Coronary artery (tissue), 2 donors: ENCODE results near the gene SLC25A48.

ENCODE experiments used
- DNase-seq: peaks from one replicate; pipeline ENCODE4 v3.0.0-alpha.2; 2017; ENCODE audit warnings: low spot score
- H3K27ac ChIP-seq, 2 donors: fragments of 200-600 bp; sonication (generic); one replicate each; pipeline ENCODE4 v1.5.1; 2016 to 2019
- H3K4me3 ChIP-seq: fragments of 200-600 bp; sonication (generic); 2 replicates; pipeline ENCODE4 v1.5.1; 2016; ENCODE audit warnings: mild to moderate bottlenecking, moderate library complexity
- CTCF ChIP-seq: fragments of 200-600 bp; sonication (generic); IDR thresholded peaks from one replicate; pipeline ENCODE4 v1.5.1; 2019; ENCODE audit warnings: antibody characterized with exemption

Gene SLC25A48

GRCh38 chr5:135887447-135887864 lies 53.0 kb downstream of the SLC25A48 start:
- H3K27ac ChIP-seq, result no peak overlapping the region
- no peak overlapping the region for H3K4me3 ChIP-seq
- no peak for DNase-seq
- peak; percentile 73 for TF ChIP-seq CTCF

GRCh38 chr5:135887881-135888614 lies 53.6 kb downstream of the SLC25A48 start:
- Histone ChIP-seq H3K27ac (no peak overlapping the region), H3K4me3 (no peak overlapping the region)
- TF ChIP-seq CTCF, result no peak
- DNase-seq, result no peak

- H3K4me3 ChIP-seq, result no peak overlapping the region
- no peak overlapping the region for H3K27ac ChIP-seq
- TF ChIP-seq CTCF, result no peak
- DNase-seq, result no peak
These were observed 55.8 kb downstream of the SLC25A48 start for GRCh38 chr5:135890296-135890695.

- Histone ChIP-seq H3K27ac (no peak overlapping the region), H3K4me3 (no peak overlapping the region)
- TF ChIP-seq CTCF, result no peak
- no peak for DNase-seq
These were observed 56.4 kb downstream of the SLC25A48 start for GRCh38 chr5:135890867-135891266.

- no peak for DNase-seq
- Histone ChIP-seq H3K27ac (no peak overlapping the region), H3K4me3 (no peak overlapping the region)
- TF ChIP-seq CTCF, result no peak
These were observed 56.8 kb downstream of the SLC25A48 start for GRCh38 chr5:135891268-135891667.

GRCh38 chr5:135891791-135892190 lies 57.3 kb downstream of the SLC25A48 start:
- no peak for TF ChIP-seq CTCF

GRCh38 chr5:135894276-135894675 lies 59.8 kb downstream of the SLC25A48 start:
- DNase-seq, result no peak
- TF ChIP-seq CTCF, result no peak
- Histone ChIP-seq H3K27ac (no peak overlapping the region), H3K4me3 (no peak overlapping the region)

More at GRCh38 chr5:135891791-135892190, 57.3 kb downstream of the SLC25A48 start:
- no peak overlapping the region for H3K27ac ChIP-seq
- H3K4me3 ChIP-seq, result no peak overlapping the region
- no peak for DNase-seq
